ENCODE results near the gene ZBTB16.
A peak's percentile ranks its signal among the peaks of the same experiment; 100 is the strongest.

GRCh38 chr11:114209904-114210303 is 150.4 kb downstream of the ZBTB16 start:
- TF ChIP-seq CTCF (IDR thresholded peaks at IDR 0.05) (no peak), EZH2 (IDR thresholded peaks at IDR 0.05) (peak; percentile 2)

Measured in neural progenitor cell (in vitro differentiated cells).